LNCAP (cell line): Measurements from ENCODE around the gene CTNNB1.

Experiments used
- CTCF ChIP-seq: fragments of 450-650 bp; IDR thresholded peaks from 2 replicates; pipeline ENCODE4 v1.5.1; 2017; ENCODE audit warnings: mild to moderate bottlenecking

The CTNNB1 gene

DNA sequence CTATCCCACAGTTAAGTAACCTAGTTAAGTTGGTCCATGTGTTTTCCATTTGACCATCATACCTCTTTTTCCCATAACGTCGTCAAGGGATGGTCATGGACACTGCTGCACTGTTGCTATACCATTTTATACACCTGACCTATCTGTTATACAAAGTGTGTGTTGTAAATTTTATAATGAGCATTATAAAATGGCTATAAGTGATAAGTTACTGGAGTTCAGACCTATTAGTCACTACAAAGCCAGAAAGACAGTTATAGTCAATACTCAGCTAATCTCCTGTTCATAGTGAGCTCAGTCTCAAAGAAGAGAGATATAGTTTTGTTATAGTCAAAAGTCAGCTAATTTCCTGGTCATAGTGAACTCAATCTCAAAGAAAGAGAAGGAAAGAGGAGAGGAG is 18.9 kb upstream of the CTNNB1 start:
- no peak for TF ChIP-seq CTCF

GRCh38 chr3:41182504-41183059 is 16.7 kb upstream of the CTNNB1 start:
- TF ChIP-seq CTCF, result no peak

DNA sequence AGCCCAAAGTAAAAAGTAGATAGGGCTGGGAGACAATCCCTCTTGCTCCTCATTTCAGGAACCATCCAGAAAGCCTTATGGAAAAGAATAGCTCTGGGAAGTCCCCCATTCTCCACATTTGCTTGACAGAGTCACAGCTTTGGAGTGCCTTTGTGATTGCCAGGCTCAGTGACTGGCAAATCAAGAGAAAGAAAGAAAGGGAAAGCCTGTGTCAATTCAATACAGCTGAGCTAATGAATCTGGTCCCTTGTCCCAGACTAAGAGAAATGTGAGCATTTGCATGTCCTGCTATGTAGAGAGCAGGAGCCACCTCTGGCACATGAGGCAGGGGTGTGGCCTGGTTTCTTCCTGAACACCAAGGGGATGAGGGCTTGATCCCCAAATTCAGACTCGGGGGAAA is 14.9 kb upstream of the CTNNB1 start:
- no peak for TF ChIP-seq CTCF

GRCh38 chr3:41186297-41186696 is 13.0 kb upstream of the CTNNB1 start:
- TF ChIP-seq CTCF, result no peak

DNA sequence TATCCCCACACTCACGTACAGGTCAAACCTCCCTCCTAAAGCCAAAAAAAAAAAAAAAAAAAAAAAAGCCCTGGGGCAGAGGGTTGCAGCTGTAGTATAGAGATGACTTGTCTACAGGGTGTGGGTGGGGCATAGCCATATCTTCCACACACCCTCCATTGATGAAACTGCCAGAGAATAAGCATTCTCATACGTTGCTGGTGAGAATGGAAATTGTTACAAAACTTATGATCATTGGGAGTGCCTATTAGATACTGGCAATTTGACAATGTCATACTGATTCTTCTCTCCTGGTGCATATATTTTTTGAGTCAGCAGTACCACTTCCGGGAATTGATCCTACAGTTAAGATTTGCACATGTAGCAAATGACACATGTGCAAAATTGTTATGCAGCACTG is 11.0 kb upstream of the CTNNB1 start:
- no peak for TF ChIP-seq CTCF

DNA sequence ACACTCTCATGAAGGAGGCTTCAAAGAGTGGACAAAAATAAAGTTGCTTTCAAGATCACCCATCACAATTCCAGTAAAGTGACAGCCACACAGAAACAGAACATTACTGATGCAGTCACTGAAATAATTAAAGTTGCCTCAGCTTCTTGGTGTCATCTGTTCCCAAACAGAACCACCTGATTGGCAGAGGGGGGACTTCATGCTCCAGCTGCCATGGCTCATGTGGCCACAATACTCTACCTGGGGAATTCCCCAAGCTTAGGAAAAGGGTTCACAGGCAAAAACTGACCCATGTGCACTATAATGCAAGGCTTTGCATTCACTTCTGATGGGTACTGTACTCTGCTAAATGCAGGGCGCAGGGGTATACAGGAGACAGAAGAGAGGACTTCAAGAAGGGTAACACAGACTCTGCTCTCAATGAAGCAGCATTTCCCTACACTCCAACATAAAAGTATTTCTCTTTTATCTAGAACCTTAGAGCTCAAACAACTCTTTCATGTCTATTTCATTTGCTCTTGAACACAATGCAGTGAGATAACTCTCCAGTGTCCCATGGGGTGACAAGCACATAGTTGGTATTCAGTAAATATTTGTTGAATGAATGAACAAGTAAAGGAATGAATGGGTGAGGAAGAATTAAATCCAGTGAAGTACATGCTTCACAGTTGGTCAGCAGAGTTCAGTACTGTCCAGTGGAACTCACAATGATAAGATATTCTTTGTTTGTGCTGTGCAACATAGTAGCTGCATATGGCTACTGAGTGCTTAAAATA is 8.6 kb upstream of the CTNNB1 start:
- TF ChIP-seq CTCF, result no peak

DNA sequence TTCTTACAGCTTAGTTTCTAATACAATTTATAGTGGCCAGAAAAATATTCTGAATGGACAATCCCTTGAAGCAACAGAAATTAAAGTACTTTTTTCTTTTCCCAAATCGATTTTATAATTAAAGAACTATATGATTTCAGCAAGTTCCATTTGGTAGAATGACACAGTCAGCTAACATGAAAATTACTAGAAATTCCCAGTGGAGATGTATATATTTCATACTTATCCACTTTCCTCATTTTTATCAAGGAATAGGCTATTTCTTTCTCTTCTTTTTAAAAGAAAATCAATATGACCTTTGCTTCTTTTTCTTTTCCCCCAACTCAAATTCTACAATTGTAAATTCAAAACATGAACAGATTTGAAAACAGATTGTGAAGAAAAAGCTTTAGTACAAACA is 6.4 kb upstream of the CTNNB1 start:
- no peak for TF ChIP-seq CTCF
